HL-60 (cell line): Measurements from ENCODE around the gene PPP6R3.

Experiments
- DNase-seq, 2 experiments: peaks; one replicate each; pipeline ENCODE4 v3.0.0-alpha.2; 2010 to 2020; ENCODE audit warnings: low read depth in 1 of 2, low spot score in 1 of 2
- H3K27ac ChIP-seq: fragments of 250-450 bp; sonication (Bioruptor Pico); replicated peaks from 2 replicates; pipeline ENCODE4 v1.5.1; 2020; ENCODE audit warnings: mild to moderate bottlenecking, moderate library complexity
- H3K27me3 ChIP-seq: fragments of 250-450 bp; sonication (Bioruptor Pico); 2 replicates; pipeline ENCODE4 v1.5.1; 2021; ENCODE audit warnings: mild to moderate bottlenecking, moderate library complexity; ENCODE audit not compliant: insufficient read depth, poor library complexity, severe bottlenecking
- H3K4me3 ChIP-seq: replicated peaks from 2 replicates; pipeline ENCODE4 v1.5.1; 2011; ENCODE audit warnings: mild to moderate bottlenecking, control low read depth, low read length; ENCODE audit not compliant: insufficient read depth
- GABPA ChIP-seq: IDR thresholded peaks from 2 replicates; pipeline ENCODE4 v1.6.1; 2012; ENCODE audit warnings: low read depth
- POLR2AphosphoS5 ChIP-seq: IDR thresholded peaks from 2 replicates; pipeline ENCODE4 v1.6.1; 2012; ENCODE audit warnings: low read depth
- SPI1 ChIP-seq: IDR thresholded peaks from 2 replicates; pipeline ENCODE4 v1.6.1; 2012; ENCODE audit warnings: low read depth, mild to moderate bottlenecking, borderline replicate concordance
- TF ChIP-seq, protein P1 (sequence below): IDR thresholded peaks from 2 replicates; pipeline ENCODE4 v1.6.1; 2012; ENCODE audit warnings: low read depth; ENCODE audit not compliant: insufficient replicate concordance
- TF ChIP-seq, protein P2 (sequence below): IDR thresholded peaks from one replicate; pipeline ENCODE4 v1.5.1; 2011; ENCODE audit warnings: low read length, control low read depth, inconsistent platforms; ENCODE audit not compliant: insufficient read depth

The PPP6R3 gene

DNA sequence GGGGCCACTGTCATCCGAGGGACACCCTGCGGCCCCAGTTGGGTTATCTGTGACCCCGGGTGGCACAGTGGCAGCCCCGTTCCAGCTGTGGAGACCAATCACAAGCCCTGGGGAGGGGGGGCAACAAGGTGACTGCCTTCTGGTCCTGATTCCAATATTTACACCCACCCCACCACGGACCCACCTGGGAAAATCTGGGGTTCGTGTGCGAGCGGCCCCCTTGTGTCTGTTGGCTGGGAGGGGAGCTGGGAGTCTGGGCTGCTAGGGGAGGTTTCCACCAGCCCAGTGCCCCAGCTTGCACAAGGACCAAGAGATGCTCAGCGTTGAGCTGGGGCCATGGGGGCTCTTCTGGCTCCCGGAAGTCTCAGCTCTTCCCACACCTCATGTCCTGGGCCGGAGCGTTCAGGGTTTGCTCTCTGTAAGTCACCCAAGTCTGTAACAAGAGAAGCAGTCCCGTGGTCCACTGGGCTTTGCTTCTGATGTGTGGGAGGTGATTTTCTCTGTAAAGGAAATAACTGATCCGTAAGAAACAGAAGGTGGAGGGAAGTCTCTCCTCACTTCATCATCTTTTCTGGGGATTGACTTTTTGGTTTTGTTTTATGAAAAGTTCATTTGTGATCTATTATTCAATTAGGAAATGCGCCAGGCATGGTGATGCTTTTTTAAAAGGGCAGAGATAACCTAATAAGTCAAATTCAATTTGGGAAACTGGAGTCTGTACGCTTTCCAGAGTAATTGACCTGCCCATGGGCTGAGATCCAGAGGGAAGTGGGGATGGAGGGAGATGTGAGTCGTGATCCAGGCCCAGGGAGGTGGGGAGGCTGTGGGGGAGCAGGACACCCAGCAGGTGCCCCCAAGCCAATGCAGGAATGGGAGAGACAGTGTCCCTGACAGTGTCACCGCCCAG, 201.4 kb downstream of the PPP6R3 start:
- Histone ChIP-seq H3K27me3 (no peaks in the 10 kb centered on the region), H3K4me3 (no peak overlapping the region), H3K27ac (no peak overlapping the region)
- no peak for DNase-seq
- no peak for TF ChIP-seq SPI1
- TF ChIP-seq, protein P1, sequence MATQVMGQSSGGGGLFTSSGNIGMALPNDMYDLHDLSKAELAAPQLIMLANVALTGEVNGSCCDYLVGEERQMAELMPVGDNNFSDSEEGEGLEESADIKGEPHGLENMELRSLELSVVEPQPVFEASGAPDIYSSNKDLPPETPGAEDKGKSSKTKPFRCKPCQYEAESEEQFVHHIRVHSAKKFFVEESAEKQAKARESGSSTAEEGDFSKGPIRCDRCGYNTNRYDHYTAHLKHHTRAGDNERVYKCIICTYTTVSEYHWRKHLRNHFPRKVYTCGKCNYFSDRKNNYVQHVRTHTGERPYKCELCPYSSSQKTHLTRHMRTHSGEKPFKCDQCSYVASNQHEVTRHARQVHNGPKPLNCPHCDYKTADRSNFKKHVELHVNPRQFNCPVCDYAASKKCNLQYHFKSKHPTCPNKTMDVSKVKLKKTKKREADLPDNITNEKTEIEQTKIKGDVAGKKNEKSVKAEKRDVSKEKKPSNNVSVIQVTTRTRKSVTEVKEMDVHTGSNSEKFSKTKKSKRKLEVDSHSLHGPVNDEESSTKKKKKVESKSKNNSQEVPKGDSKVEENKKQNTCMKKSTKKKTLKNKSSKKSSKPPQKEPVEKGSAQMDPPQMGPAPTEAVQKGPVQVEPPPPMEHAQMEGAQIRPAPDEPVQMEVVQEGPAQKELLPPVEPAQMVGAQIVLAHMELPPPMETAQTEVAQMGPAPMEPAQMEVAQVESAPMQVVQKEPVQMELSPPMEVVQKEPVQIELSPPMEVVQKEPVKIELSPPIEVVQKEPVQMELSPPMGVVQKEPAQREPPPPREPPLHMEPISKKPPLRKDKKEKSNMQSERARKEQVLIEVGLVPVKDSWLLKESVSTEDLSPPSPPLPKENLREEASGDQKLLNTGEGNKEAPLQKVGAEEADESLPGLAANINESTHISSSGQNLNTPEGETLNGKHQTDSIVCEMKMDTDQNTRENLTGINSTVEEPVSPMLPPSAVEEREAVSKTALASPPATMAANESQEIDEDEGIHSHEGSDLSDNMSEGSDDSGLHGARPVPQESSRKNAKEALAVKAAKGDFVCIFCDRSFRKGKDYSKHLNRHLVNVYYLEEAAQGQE: no peak
- no peak for TF ChIP-seq POLR2AphosphoS5
- TF ChIP-seq GABPA: no peak
- TF ChIP-seq, protein P2, sequence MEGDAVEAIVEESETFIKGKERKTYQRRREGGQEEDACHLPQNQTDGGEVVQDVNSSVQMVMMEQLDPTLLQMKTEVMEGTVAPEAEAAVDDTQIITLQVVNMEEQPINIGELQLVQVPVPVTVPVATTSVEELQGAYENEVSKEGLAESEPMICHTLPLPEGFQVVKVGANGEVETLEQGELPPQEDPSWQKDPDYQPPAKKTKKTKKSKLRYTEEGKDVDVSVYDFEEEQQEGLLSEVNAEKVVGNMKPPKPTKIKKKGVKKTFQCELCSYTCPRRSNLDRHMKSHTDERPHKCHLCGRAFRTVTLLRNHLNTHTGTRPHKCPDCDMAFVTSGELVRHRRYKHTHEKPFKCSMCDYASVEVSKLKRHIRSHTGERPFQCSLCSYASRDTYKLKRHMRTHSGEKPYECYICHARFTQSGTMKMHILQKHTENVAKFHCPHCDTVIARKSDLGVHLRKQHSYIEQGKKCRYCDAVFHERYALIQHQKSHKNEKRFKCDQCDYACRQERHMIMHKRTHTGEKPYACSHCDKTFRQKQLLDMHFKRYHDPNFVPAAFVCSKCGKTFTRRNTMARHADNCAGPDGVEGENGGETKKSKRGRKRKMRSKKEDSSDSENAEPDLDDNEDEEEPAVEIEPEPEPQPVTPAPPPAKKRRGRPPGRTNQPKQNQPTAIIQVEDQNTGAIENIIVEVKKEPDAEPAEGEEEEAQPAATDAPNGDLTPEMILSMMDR: no peak

DNA sequence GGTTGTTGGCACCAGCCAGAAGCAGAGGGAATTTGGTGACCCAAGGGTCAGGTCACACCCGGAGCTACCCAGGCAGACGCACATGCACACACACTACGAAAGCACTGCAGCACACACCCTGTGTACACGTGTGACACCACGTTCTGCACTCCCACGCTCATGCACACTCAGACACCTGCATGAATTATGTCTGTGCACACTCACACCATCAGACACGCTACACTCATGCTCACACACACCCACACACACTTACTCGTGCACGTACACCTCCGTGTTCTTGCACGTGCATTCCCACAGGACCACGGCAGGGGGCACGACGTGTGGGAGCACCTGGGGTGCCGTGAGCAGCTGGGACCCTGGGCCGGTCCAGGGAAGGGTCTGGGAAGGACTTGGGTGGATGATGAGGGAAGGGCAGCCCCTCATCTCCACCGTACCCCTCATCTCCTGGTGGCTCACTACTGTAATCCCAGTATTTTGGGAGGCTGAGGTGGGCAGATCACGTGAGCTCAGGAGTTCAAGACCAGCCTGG, 203.0 kb downstream of the PPP6R3 start:
- H3K4me3 ChIP-seq: no peak overlapping the region
- H3K27ac ChIP-seq: no peak overlapping the region
- no peaks in the 10 kb centered on the region for H3K27me3 ChIP-seq
- no peak for DNase-seq
- TF ChIP-seq, protein P2: no peak
- TF ChIP-seq GABPA (no peak), SPI1 (no peak), POLR2AphosphoS5 (no peak)
- TF ChIP-seq, protein P1: no peak

DNA sequence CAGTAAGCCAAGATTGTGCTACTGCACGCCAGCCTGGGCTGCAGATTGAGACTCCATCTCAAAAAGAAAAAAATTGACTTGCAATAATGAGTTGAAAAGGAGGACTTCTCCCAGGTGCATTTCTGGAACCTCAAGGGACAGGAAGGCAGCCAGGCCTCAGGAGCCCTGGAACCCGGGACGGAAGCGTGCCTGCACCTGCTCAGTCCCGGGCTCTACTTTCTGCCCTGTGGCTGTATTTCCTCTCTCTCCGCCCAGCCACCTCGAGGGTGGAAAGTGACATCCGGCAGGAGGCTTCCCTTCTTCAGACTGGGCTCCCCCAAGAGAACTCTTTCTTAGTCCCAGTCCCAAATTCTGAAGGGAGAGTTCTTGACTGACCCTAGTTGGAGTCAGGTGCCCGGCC, 203.6 kb downstream of the PPP6R3 start:
- no peak for DNase-seq
- no peak overlapping the region for H3K27ac ChIP-seq
- TF ChIP-seq GABPA (no peak), POLR2AphosphoS5 (no peak), SPI1 (no peak)
- TF ChIP-seq, protein P2: no peak
- TF ChIP-seq, protein P1: no peak
- H3K4me3 ChIP-seq: no peak overlapping the region
- H3K27me3 ChIP-seq: no peaks in the 10 kb centered on the region
